Loucy (cell line): ENCODE data around the gene IER5.

Source experiments
- H2AFZ ChIP-seq: fragments of 200-600 bp; sonication (generic); 2 replicates; pipeline ENCODE4 v1.6.0; 2016; ENCODE audit warnings: antibody characterized with exemption, mild to moderate bottlenecking, low read length, moderate library complexity
- H3F3A ChIP-seq: fragments of 200-600 bp; 2 replicates; pipeline ENCODE4 v1.6.0; 2016; ENCODE audit warnings: antibody characterized with exemption, low read depth, mild to moderate bottlenecking
- H3K27me3 ChIP-seq: fragments of 200-600 bp; sonication (generic); 2 replicates; pipeline ENCODE4 v1.6.1; 2014; ENCODE audit warnings: low read length, mild to moderate bottlenecking; ENCODE audit not compliant: insufficient read depth, poor library complexity, severe bottlenecking
- H3K36me3 ChIP-seq: fragments of 200-600 bp; sonication (generic); 2 replicates; pipeline ENCODE4 v1.6.1; 2016; ENCODE audit warnings: low read length; ENCODE audit not compliant: insufficient read depth
- H3K4me1 ChIP-seq: fragments of 200-600 bp; sonication (generic); 2 replicates; pipeline ENCODE4 v1.5.1; 2014; ENCODE audit warnings: low read length, mild to moderate bottlenecking; ENCODE audit not compliant: insufficient read depth, poor library complexity, severe bottlenecking
- H3K4me2 ChIP-seq: fragments of 200-600 bp; sonication (generic); 2 replicates; pipeline ENCODE4 v1.6.0; 2014; ENCODE audit warnings: antibody characterized with exemption, low read length, low read depth, mild to moderate bottlenecking; ENCODE audit not compliant: poor library complexity, severe bottlenecking
- H3K4me3 ChIP-seq: fragments of 200-600 bp; sonication (generic); 2 replicates; pipeline ENCODE4 v1.5.1; 2014; ENCODE audit warnings: low read length, mild to moderate bottlenecking, mixed read lengths; ENCODE audit not compliant: poor library complexity, severe bottlenecking
- H3K79me2 ChIP-seq: fragments of 200-600 bp; sonication (generic); 2 replicates; pipeline ENCODE4 v1.6.1; 2014; ENCODE audit warnings: low read length; ENCODE audit not compliant: insufficient read depth
- H3K9ac ChIP-seq: fragments of 200-600 bp; sonication (generic); 2 replicates; pipeline ENCODE4 v1.6.0; 2014; ENCODE audit warnings: mild to moderate bottlenecking, low read depth, low read length, moderate library complexity; ENCODE audit not compliant: poor library complexity, severe bottlenecking
- H3K9me2 ChIP-seq: fragments of 200-600 bp; sonication (generic); replicated peaks from 2 replicates; pipeline ENCODE4 v1.6.1; 2016; ENCODE audit warnings: low read depth, low read length, mixed read lengths
- H3K9me3 ChIP-seq: fragments of 200-600 bp; sonication (generic); 2 replicates; pipeline ENCODE4 v1.6.1; 2014; ENCODE audit warnings: mild to moderate bottlenecking, antibody characterized with exemption, low read length, low read depth; ENCODE audit not compliant: insufficient read depth
- H4K20me1 ChIP-seq: fragments of 200-600 bp; sonication (generic); 2 replicates; pipeline ENCODE4 v1.6.0; 2014; ENCODE audit warnings: antibody characterized with exemption, low read length, mild to moderate bottlenecking; ENCODE audit not compliant: insufficient read depth, poor library complexity, severe bottlenecking
- EZH2phosphoT487 ChIP-seq: fragments of 200-600 bp; IDR thresholded peaks from 2 replicates; pipeline ENCODE4 v1.6.1; 2018; ENCODE audit warnings: antibody characterized with exemption, mild to moderate bottlenecking, moderate library complexity, borderline replicate concordance
- TF ChIP-seq, protein P1 (sequence below): fragments of 200-600 bp; sonication (generic); conservative IDR thresholded peaks from 2 replicates; pipeline ENCODE4 v1.5.1; 2014; ENCODE audit warnings: mild to moderate bottlenecking, antibody characterized with exemption, low read length

Gene IER5

GRCh38 chr1:181106022-181106312, 17.5 kb downstream of the IER5 start:
- H4K20me1 ChIP-seq, result no peaks in the 10 kb centered on the region
- peaks cover 46% of the 10 kb centered on the region for H3K4me1 ChIP-seq
- TF ChIP-seq, protein P1, sequence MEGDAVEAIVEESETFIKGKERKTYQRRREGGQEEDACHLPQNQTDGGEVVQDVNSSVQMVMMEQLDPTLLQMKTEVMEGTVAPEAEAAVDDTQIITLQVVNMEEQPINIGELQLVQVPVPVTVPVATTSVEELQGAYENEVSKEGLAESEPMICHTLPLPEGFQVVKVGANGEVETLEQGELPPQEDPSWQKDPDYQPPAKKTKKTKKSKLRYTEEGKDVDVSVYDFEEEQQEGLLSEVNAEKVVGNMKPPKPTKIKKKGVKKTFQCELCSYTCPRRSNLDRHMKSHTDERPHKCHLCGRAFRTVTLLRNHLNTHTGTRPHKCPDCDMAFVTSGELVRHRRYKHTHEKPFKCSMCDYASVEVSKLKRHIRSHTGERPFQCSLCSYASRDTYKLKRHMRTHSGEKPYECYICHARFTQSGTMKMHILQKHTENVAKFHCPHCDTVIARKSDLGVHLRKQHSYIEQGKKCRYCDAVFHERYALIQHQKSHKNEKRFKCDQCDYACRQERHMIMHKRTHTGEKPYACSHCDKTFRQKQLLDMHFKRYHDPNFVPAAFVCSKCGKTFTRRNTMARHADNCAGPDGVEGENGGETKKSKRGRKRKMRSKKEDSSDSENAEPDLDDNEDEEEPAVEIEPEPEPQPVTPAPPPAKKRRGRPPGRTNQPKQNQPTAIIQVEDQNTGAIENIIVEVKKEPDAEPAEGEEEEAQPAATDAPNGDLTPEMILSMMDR, result no peak
- TF ChIP-seq EZH2phosphoT487, result no peak
- H3K9me2 ChIP-seq, result no peaks in the 10 kb centered on the region
- H3K4me2 ChIP-seq, result peak overlapping the region; percentile 79
- peak overlapping the region; percentile 71 for H3K4me3 ChIP-seq
- no peaks in the 10 kb centered on the region for H3K27me3 ChIP-seq
- H3K9ac ChIP-seq, result peak overlapping the region; percentile 44
- H3K36me3 ChIP-seq, result no peaks in the 10 kb centered on the region
- peak overlapping the region; percentile 88 for H2AFZ ChIP-seq
- H3F3A ChIP-seq, result no peaks in the 10 kb centered on the region
- H3K79me2 ChIP-seq, result no peaks in the 10 kb centered on the region
- H3K9me3 ChIP-seq, result no peaks in the 10 kb centered on the region

DNA sequence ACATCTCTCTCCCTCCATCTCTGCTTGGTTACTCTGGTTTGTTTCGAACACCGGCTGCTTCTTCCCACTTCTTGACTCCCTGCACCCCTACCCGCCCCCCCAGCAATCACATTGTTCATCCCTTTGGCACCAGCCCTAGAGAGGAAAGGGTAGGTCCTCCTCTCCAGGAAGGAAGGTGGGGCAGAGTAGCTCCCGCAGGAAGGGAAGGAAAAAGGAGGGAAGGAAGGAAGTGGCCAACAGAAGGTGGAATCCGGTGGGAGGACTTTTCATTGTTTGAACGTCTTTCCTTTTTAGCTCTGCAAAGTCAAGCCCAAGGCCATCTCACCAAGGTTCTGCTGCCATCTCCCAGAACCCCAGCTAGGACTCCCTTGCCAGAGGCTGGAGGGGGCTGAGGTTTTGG, 18.0 kb downstream of the IER5 start:
- Histone ChIP-seq H2AFZ (no peak overlapping the region), H3K4me3 (no peak overlapping the region), H3K27me3 (no peaks in the 10 kb centered on the region), H3K4me2 (no peak overlapping the region), H4K20me1 (no peaks in the 10 kb centered on the region), H3F3A (no peaks in the 10 kb centered on the region), H3K9me2 (no peaks in the 10 kb centered on the region), H3K36me3 (no peaks in the 10 kb centered on the region), H3K9me3 (no peaks in the 10 kb centered on the region), H3K9ac (no peak overlapping the region), H3K4me1 (peaks cover 43% of the 10 kb centered on the region), H3K79me2 (no peaks in the 10 kb centered on the region)
- TF ChIP-seq, protein P1, result no peak
- TF ChIP-seq EZH2phosphoT487, result no peak

GRCh38 chr1:181107711-181108110, 19.2 kb downstream of the IER5 start:
- Histone ChIP-seq H3K4me3 (no peak overlapping the region), H2AFZ (no peak overlapping the region), H3K36me3 (no peaks in the 10 kb centered on the region), H3F3A (no peaks in the 10 kb centered on the region), H4K20me1 (no peaks in the 10 kb centered on the region), H3K9ac (no peak overlapping the region), H3K27me3 (no peaks in the 10 kb centered on the region), H3K4me2 (no peak overlapping the region), H3K9me3 (no peaks in the 10 kb centered on the region), H3K9me2 (no peaks in the 10 kb centered on the region), H3K79me2 (no peaks in the 10 kb centered on the region), H3K4me1 (peaks cover 33% of the 10 kb centered on the region)
- TF ChIP-seq, protein P1, result no peak
- TF ChIP-seq EZH2phosphoT487, result no peak
